Activated effector memory CD4-positive, alpha-beta T cell treated with anti-CD3 and anti-CD28 coated beads, Interleukin-2, amount 50 U/mL, for 16 hours (primary cell): ENCODE data around the gene CEP68.
A peak's percentile ranks its signal among the peaks of the same experiment; 100 is the strongest.
"Not testable (repeated sequence)": the region's sequence is repeated elsewhere in the genome, so short reads cannot be mapped to it uniquely, and the experiment has no call there.

ENCODE experiments used
- DNase-seq: peaks from one replicate; pipeline ENCODE4 v3.0.0-alpha.2; 2020

Gene CEP68

GRCh38 chr2:65031341-65032018 is 24.7 kb upstream of the CEP68 start:
- DNase-seq: peak; percentile 64

GRCh38 chr2:65032019-65032975 is 23.9 kb upstream of the CEP68 start:
- DNase-seq: no peak

GRCh38 chr2:65033178-65033577 is 23.0 kb upstream of the CEP68 start:
- no peak for DNase-seq

GRCh38 chr2:65033667-65034066 is 22.5 kb upstream of the CEP68 start:
- not testable (repeated sequence) for DNase-seq

- no peak for DNase-seq
Observed at GRCh38 chr2:65035351-65035943, 20.8 kb upstream of the CEP68 start.

- no peak for DNase-seq
Observed at GRCh38 chr2:65037178-65037577, 19.0 kb upstream of the CEP68 start.

- DNase-seq: no peak
Observed at GRCh38 chr2:65039640-65040039, 16.6 kb upstream of the CEP68 start.

GRCh38 chr2:65040400-65041261 is 15.6 kb upstream of the CEP68 start:
- DNase-seq: peak; percentile 90

GRCh38 chr2:65043001-65043400 is 13.2 kb upstream of the CEP68 start:
- DNase-seq: no peak

- DNase-seq: no peak
Observed at GRCh38 chr2:65044097-65044735, 12.0 kb upstream of the CEP68 start.

- no peak for DNase-seq
Observed at GRCh38 chr2:65045651-65046050, 10.6 kb upstream of the CEP68 start.

- no peak for DNase-seq
Observed at GRCh38 chr2:65046633-65047407, 9.4 kb upstream of the CEP68 start.

- no peak for DNase-seq
Observed at GRCh38 chr2:65049010-65049639, 7.1 kb upstream of the CEP68 start.

GRCh38 chr2:65050931-65051330 is 5.3 kb upstream of the CEP68 start:
- no peak for DNase-seq

GRCh38 chr2:65053199-65053598 is 3.0 kb upstream of the CEP68 start:
- DNase-seq: peak; percentile 68

- DNase-seq: no peak
Observed at GRCh38 chr2:65054749-65055421, 1.3 kb upstream of the CEP68 start.

GRCh38 chr2:65055422-65056214 is 598 bp upstream of the CEP68 start:
- no peak for DNase-seq

- peak; percentile 67 for DNase-seq
Observed at GRCh38 chr2:65057054-65057375, 799 bp downstream of the CEP68 start.

- DNase-seq: peak; percentile 80
Observed at GRCh38 chr2:65057391-65058052, 1.3 kb downstream of the CEP68 start.
